Measurements from ENCODE around the gene UVRAG.

GRCh38 chr11:76083563-76084451 lies 268.8 kb downstream of the UVRAG start:
- TF ChIP-seq CTCF (IDR thresholded peaks at IDR 0.05; ENCODE audit: low read depth, low read length) = no peak
- no peak for TF ChIP-seq EZH2phosphoT487 (IDR thresholded peaks at IDR 0.05; ENCODE audit: low read depth)

Measured in OCI-LY3 (cell line).